Peyer's patch (tissue), 4 donors: Measurements from ENCODE around the gene INPP5A.

Source experiments
- CTCF ChIP-seq, 6 experiments: fragments of 450-650 bp in 4 of 6; fragments of 200-600 bp in 2 of 6; sonication (generic) in 1 of 6; IDR thresholded peaks; one replicate each; pipeline ENCODE4 v1.5.1; 2017 to 2019; ENCODE audit warnings: antibody characterized with exemption in 6 of 6, mild to moderate bottlenecking in 3 of 6, moderate library complexity in 1 of 6
- POLR2A ChIP-seq, 2 donors: fragments of 450-650 bp; IDR thresholded peaks; one replicate each; pipeline ENCODE4 v1.5.1; 2017; ENCODE audit warnings: antibody characterized with exemption in 2 of 2, mild to moderate bottlenecking in 2 of 2, moderate library complexity in 2 of 2

GRCh38 chr10:132496360-132497062 is 41.1 kb upstream of the INPP5A start:
- TF ChIP-seq POLR2A (IDR thresholded peaks at IDR 0.05) = no peak
- TF ChIP-seq CTCF (IDR thresholded peaks at IDR 0.05) = no peak
